NB4 (cell line): Measurements from ENCODE around the gene PRORP.

Experiments used
- POLR2A ChIP-seq: IDR thresholded peaks from 2 replicates; pipeline ENCODE4 v1.6.1; 2011; ENCODE audit warnings: mild to moderate bottlenecking; ENCODE audit not compliant: insufficient read length; ENCODE audit errors: extremely low read depth
- TF ChIP-seq, protein P1 (sequence below): IDR thresholded peaks from one replicate; pipeline ENCODE4 v1.5.1; 2012; ENCODE audit warnings: low read depth, low read length

DNA sequence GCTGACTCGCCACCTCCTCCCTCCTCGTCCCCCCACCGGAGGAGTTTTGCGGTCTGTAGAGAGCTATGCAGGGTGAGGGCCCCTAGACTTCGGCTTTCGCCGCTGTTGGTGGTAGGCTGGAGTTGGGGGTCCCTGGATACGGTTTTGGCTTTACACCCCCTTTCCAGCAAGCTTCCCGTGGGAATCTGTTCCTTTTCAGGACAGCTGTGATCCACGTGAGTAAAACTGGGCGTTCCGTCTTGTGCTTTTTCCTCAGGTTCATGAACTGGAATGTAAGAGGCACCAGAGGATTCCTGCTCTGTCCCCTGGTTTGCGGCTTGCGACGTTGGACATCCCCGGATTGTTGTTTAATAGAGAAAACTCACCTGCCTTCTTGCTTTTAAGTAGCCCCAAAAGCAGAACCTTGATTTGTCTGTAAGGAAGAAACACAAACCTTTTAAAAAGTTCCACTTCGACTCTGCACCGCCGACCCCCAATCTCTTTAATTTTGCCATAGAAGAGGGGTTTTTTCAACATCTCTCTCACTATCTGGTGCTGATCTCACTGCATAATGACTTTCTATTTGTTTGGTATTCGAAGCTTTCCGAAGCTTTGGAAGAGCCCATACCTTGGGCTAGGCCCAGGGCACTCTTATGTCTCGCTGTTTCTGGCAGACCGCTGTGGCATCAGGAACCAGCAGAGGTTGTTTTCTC is 490 bp downstream of the PRORP start:
- TF ChIP-seq, protein P1, sequence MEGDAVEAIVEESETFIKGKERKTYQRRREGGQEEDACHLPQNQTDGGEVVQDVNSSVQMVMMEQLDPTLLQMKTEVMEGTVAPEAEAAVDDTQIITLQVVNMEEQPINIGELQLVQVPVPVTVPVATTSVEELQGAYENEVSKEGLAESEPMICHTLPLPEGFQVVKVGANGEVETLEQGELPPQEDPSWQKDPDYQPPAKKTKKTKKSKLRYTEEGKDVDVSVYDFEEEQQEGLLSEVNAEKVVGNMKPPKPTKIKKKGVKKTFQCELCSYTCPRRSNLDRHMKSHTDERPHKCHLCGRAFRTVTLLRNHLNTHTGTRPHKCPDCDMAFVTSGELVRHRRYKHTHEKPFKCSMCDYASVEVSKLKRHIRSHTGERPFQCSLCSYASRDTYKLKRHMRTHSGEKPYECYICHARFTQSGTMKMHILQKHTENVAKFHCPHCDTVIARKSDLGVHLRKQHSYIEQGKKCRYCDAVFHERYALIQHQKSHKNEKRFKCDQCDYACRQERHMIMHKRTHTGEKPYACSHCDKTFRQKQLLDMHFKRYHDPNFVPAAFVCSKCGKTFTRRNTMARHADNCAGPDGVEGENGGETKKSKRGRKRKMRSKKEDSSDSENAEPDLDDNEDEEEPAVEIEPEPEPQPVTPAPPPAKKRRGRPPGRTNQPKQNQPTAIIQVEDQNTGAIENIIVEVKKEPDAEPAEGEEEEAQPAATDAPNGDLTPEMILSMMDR = no peak
- TF ChIP-seq POLR2A = no peak
